ENCODE results near the gene KYAT1. TPM values are rescaled to one million over a fixed set of nuclear protein-coding genes. Genes with fewer than 3 reads are reported as not detected.
A peak's percentile ranks its signal among the peaks of the same experiment; 100 is the strongest.

The KYAT1 gene
- total RNA-seq, result 1 to 10 TPM; 4.7 to 8.7 (median 6.4) TPM
- 10 to 100 TPM in 1 of 3 donors, 1 to 10 TPM in 2; 6.6 to 19.9 (median 7.9) TPM for polyA plus RNA-seq
- long read RNA-seq, donor 1, result 0 reads
- long read RNA-seq, donor 2, partial matches to known transcripts, result 0 of 2 reads
- long read RNA-seq, donor 2, other reads (novel, unspliced or antisense), result 0 of 2 reads

DNA sequence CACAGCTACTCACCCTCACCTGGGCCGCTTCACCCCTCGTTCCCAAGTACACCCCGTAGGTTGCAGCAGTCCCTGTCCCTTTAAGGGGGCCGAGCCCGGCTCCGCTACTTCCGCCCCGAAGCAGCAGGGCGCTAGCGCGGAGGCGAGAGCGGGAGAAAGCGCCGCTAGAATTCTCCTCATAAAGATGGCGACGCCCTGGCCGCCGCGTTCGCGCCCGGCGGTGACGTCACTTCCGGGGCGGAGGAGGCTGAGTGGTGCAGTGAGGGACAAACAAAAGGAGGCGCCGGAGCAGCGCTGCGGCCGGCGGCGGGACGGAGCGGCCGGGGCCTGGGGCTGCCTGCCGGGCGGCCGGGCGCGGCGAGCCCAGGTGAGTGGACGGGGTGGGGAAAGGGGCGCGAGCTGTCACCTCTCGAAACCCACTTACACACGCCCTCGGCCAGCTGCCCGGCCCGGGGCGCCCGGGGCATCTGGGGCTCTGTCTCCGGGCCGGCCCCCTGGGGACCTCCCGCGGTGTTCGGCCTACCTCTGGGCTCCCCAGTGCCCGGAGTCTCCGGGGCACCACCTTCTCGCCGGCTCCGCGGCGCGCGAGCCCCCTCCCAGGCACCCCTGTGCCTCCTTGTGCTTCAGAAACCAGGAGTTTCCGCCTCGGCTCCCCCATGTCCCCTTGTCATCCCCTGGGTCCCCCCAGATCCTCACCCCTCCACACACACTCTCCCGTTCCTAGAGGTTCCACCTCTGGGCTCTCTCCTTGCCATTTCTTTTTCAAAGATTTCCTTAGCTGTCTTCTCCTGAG, at the start of gene KYAT1, which contains the start of gene LRRC8A:
Gene KYAT1 (minus strand): TSS at position 67 of the 793 bp plus-strand sequence. CDS start 36,545 bp downstream, outside the sequence.
Gene LRRC8A (plus strand): TSS at position 250 of the 793 bp plus-strand sequence. CDS start 25,032 bp downstream, outside the sequence.
- Histone ChIP-seq H3K27me3 (replicated peaks in 1 of 7) (no peaks in the 10 kb centered on the region), H3K4me3 (peak within 1 kb of the TSS; percentile 84 to 94 (median 92)), H3K4me1 (peaks cover 16 to 72% (median 49%) of the 10 kb centered on the region in 6 donors), H3K27ac (peak within 1 kb of the TSS; percentile 93 to 98 (median 96)), H3K9me3 (no peaks in the 10 kb centered on the region), H3K36me3 (peaks cover 0 to 22% (median 17%) of the 10 kb centered on the region in 6 donors)
- 0 to 2% (median 1%) methylated on average over 42 to 70 of the region's 70 CpGs for WGBS, 5 donors
- TF ChIP-seq POLR2AphosphoS5 (IDR thresholded peaks at IDR 0.05) (peak; percentile 87 to 96 (median 92)), POLR2A (IDR thresholded peaks at IDR 0.05) (peak in 2 of 3 donors; percentile 59 to 71)
- TF ChIP-seq, protein P1, sequence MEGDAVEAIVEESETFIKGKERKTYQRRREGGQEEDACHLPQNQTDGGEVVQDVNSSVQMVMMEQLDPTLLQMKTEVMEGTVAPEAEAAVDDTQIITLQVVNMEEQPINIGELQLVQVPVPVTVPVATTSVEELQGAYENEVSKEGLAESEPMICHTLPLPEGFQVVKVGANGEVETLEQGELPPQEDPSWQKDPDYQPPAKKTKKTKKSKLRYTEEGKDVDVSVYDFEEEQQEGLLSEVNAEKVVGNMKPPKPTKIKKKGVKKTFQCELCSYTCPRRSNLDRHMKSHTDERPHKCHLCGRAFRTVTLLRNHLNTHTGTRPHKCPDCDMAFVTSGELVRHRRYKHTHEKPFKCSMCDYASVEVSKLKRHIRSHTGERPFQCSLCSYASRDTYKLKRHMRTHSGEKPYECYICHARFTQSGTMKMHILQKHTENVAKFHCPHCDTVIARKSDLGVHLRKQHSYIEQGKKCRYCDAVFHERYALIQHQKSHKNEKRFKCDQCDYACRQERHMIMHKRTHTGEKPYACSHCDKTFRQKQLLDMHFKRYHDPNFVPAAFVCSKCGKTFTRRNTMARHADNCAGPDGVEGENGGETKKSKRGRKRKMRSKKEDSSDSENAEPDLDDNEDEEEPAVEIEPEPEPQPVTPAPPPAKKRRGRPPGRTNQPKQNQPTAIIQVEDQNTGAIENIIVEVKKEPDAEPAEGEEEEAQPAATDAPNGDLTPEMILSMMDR (IDR thresholded peaks at IDR 0.05 in 8 of 11, conservative IDR thresholded peaks at IDR 0.05 in 3 of 11), result peak in 6 of 11 experiments; percentile 25 to 51 (median 33)
- peak; percentile 100 for DNase-seq
- intact Hi-C loops (cut with DNase I; ENCODE audit: low total_unique reads), result no loop called here

DNA sequence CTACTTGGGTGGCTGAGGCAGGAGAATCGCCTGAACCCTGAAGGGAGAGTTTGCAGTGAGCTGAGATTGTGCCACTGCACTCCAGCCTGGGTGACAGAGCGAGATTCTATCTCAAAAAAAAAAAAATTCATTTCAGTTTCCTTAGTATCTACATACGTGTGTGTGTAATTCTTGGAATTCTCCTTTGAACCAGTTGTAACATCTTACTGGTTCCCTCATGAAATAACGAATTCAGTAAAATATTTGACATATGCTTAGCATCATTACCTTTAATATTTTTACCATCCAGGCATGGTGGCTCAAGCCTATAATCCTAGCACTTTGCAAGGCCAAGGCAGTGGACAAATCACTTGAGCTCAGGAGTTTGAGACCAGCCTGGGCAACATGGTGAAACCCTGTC, 47.8 kb upstream of the KYAT1 start:
- Histone ChIP-seq H3K27me3 (replicated peaks in 1 of 7) (no peaks in the 10 kb centered on the region), H3K27ac (no peak overlapping the region), H3K9me3 (no peaks in the 10 kb centered on the region), H3K36me3 (no peaks in the 10 kb centered on the region), H3K4me1 (peaks cover 5 to 12% (median 7%) of the 10 kb centered on the region in 6 donors), H3K4me3 (no peak overlapping the region)
- intact Hi-C loops (cut with DNase I; ENCODE audit: low total_unique reads), result loop anchor here (2.0 kb wide), 1 partner anchor 67 kb away; no protein-coding TSS in a partner anchor
- no peak for DNase-seq
- TF ChIP-seq, protein P1 (IDR thresholded peaks at IDR 0.05 in 8 of 11, conservative IDR thresholded peaks at IDR 0.05 in 3 of 11), result no peak
- TF ChIP-seq POLR2AphosphoS5 (IDR thresholded peaks at IDR 0.05), result no peak
- no peak for TF ChIP-seq POLR2A (IDR thresholded peaks at IDR 0.05)
- WGBS, 5 donors, result 81 to 91% (median 89%) methylated on average over 4 of the region's 4 CpGs

DNA sequence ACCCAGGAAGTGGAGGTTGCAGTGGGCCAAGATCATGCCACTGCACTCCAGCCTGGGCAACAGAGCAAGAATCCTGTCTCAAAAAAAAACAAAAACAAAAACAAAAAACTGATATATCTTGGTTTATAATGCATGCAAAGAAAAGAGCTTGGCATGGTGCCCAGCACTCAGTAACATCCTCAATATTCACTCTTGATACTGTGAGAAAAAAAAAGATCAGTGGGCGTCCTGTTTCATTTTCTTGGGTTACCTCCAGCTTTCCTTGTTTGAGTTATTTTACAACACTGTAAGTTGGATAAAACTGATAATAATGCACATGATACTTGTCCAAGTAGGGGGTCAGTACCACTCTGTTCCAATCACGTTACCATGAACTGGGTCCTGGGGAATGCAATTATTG, 46.9 kb upstream of the KYAT1 start:
- intact Hi-C loops (cut with DNase I; ENCODE audit: low total_unique reads), result loop anchor here (2.0 kb wide), 1 partner anchor 66 kb away; no protein-coding TSS in a partner anchor
- WGBS, 5 donors, result 76 to 89% (median 87%) methylated on average over 2 of the region's 2 CpGs
- peaks cover 5 to 13% (median 7%) of the 10 kb centered on the region in 6 donors for H3K4me1 ChIP-seq
- H3K36me3 ChIP-seq, result no peaks in the 10 kb centered on the region
- H3K27me3 ChIP-seq (replicated peaks in 1 of 7), result no peaks in the 10 kb centered on the region
- no peak overlapping the region for H3K27ac ChIP-seq
- TF ChIP-seq POLR2AphosphoS5 (IDR thresholded peaks at IDR 0.05) (no peak), POLR2A (IDR thresholded peaks at IDR 0.05) (no peak)
- TF ChIP-seq, protein P1 (IDR thresholded peaks at IDR 0.05 in 8 of 11, conservative IDR thresholded peaks at IDR 0.05 in 3 of 11), result no peak
- H3K4me3 ChIP-seq, result no peak overlapping the region
- DNase-seq, result no peak
- no peaks in the 10 kb centered on the region for H3K9me3 ChIP-seq

All from spleen (tissue), 13 donors.